ENCODE data around the gene GPX2. TPM values are rescaled to one million over a fixed set of nuclear protein-coding genes. Genes with fewer than 3 reads are reported as not detected.

GPX2 gene
- polyA plus RNA-seq, 1 donor from 2014 or later: not detected

GRCh38 chr14:64944041-64944440 is 1.5 kb upstream of the GPX2 start:
- Histone ChIP-seq H4K20me1 (ENCODE audit: insufficient read depth) (no peaks in the 10 kb centered on the region), H3K9me3 (ENCODE audit: low read length) (no peaks in the 10 kb centered on the region), H3K27ac (ENCODE audit: low read length) (no peak overlapping the region), H3K36me3 (ENCODE audit: insufficient read depth, low read length) (no peaks in the 10 kb centered on the region), H2AFZ (ENCODE audit: low read depth, low read length) (no peak overlapping the region), H3F3A (ENCODE audit: insufficient read depth, low read length, poor library complexity, severe bottlenecking) (no peaks in the 10 kb centered on the region), H3K4me2 (ENCODE audit: low read length) (no peak overlapping the region), H3K27me3 (ENCODE audit: insufficient read depth, low read depth, low read length) (no peaks in the 10 kb centered on the region), H3K4me3 (ENCODE audit: low read length) (no peak overlapping the region), H3K9me2 (ENCODE audit: insufficient read depth, low read length) (no peaks in the 10 kb centered on the region), H3K79me2 (replicated peaks; ENCODE audit: insufficient read depth, low read length) (no peaks in the 10 kb centered on the region), H3K9ac (ENCODE audit: low read length) (no peak overlapping the region)
- no peak for TF ChIP-seq EZH2 (IDR thresholded peaks at IDR 0.05; ENCODE audit: borderline replicate concordance, insufficient read depth, low read length, poor library complexity, severe bottlenecking)
- TF ChIP-seq RAD21 (conservative IDR thresholded peaks at IDR 0.05): no peak
- no peak for TF ChIP-seq EP300 (conservative IDR thresholded peaks at IDR 0.05; ENCODE audit: poor library complexity, severe bottlenecking)
- no peak for TF ChIP-seq CTCF (IDR thresholded peaks at IDR 0.05; ENCODE audit: poor library complexity, severe bottlenecking)
- TF ChIP-seq REST (IDR thresholded peaks at IDR 0.05; ENCODE audit: borderline replicate concordance): no peak
- no peak for TF ChIP-seq POLR2AphosphoS5 (IDR thresholded peaks at IDR 0.05)
- no peak for TF ChIP-seq TAF1 (IDR thresholded peaks at IDR 0.05; ENCODE audit: low read depth)
- TF ChIP-seq SMC3 (conservative IDR thresholded peaks at IDR 0.05; ENCODE audit: poor library complexity): no peak
- no peak for TF ChIP-seq MXI1 (conservative IDR thresholded peaks at IDR 0.05; ENCODE audit: poor library complexity, severe bottlenecking)

- TF ChIP-seq POLR2AphosphoS5 (IDR thresholded peaks at IDR 0.05) (no peak), EP300 (conservative IDR thresholded peaks at IDR 0.05; ENCODE audit: poor library complexity, severe bottlenecking) (no peak), TAF1 (IDR thresholded peaks at IDR 0.05; ENCODE audit: low read depth) (no peak), EZH2 (IDR thresholded peaks at IDR 0.05; ENCODE audit: borderline replicate concordance, insufficient read depth, low read length, poor library complexity, severe bottlenecking) (no peak), MXI1 (conservative IDR thresholded peaks at IDR 0.05; ENCODE audit: poor library complexity, severe bottlenecking) (no peak), RAD21 (conservative IDR thresholded peaks at IDR 0.05) (no peak), REST (IDR thresholded peaks at IDR 0.05; ENCODE audit: borderline replicate concordance) (no peak), SMC3 (conservative IDR thresholded peaks at IDR 0.05; ENCODE audit: poor library complexity) (no peak), CTCF (IDR thresholded peaks at IDR 0.05; ENCODE audit: poor library complexity, severe bottlenecking) (no peak)
- H3K4me2 ChIP-seq (ENCODE audit: low read length): no peak overlapping the region
- H3K79me2 ChIP-seq (replicated peaks; ENCODE audit: insufficient read depth, low read length): no peaks in the 10 kb centered on the region
- no peak overlapping the region for H3K4me3 ChIP-seq (ENCODE audit: low read length)
- H4K20me1 ChIP-seq (ENCODE audit: insufficient read depth): no peaks in the 10 kb centered on the region
- no peaks in the 10 kb centered on the region for H3K9me3 ChIP-seq (ENCODE audit: low read length)
- no peak overlapping the region for H3K9ac ChIP-seq (ENCODE audit: low read length)
- no peaks in the 10 kb centered on the region for H3K9me2 ChIP-seq (ENCODE audit: insufficient read depth, low read length)
- H2AFZ ChIP-seq (ENCODE audit: low read depth, low read length): no peak overlapping the region
- no peak overlapping the region for H3K27ac ChIP-seq (ENCODE audit: low read length)
- no peaks in the 10 kb centered on the region for H3F3A ChIP-seq (ENCODE audit: insufficient read depth, low read length, poor library complexity, severe bottlenecking)
- H3K36me3 ChIP-seq (ENCODE audit: insufficient read depth, low read length): no peaks in the 10 kb centered on the region
- H3K27me3 ChIP-seq (ENCODE audit: insufficient read depth, low read depth, low read length): no peaks in the 10 kb centered on the region
Observed at GRCh38 chr14:64943556-64943955, 1.0 kb upstream of the GPX2 start.
